BJ (cell line): ENCODE results near the gene RAPGEF1. TPM values are rescaled to one million over a fixed set of nuclear protein-coding genes. Genes with fewer than 3 reads are reported as not detected.

ENCODE experiments used
- CTCF ChIA-PET: fragments of 350-600 bp; formaldehyde crosslinking; extraction: SDS; loops from one replicate; lab custom pipeline; 2021; ENCODE audit warnings: antibody characterized with exemption, inconsistent platforms; lab: Yijun Ruan, JAX
- POLR2A ChIA-PET: fragments of 300-600 bp; sonication (Branson Sonifier 250); formaldehyde crosslinking; extraction: SDS; loops from one replicate; lab custom pipeline; 2021; ENCODE audit warnings: antibody characterized with exemption; lab: Charles Lee
- DNase-seq: peaks from one replicate; pipeline ENCODE4 v3.0.0-alpha.2; 2011; ENCODE audit warnings: low read depth
- H3K27me3 ChIP-seq: 2 replicates; pipeline ENCODE4 v1.6.0; 2011; ENCODE audit warnings: low read length; ENCODE audit not compliant: control insufficient read depth, insufficient read depth
- H3K36me3 ChIP-seq: 2 replicates; pipeline ENCODE4 v1.5.1; 2011; ENCODE audit warnings: low read length; ENCODE audit not compliant: control insufficient read depth, insufficient read depth
- H3K4me3 ChIP-seq: 2 replicates; pipeline ENCODE4 v1.5.1; 2011; ENCODE audit warnings: low read depth, mild to moderate bottlenecking, control low read depth, low read length
- polyA plus RNA-seq: library from polyadenylated mRNA; depleted of rRNA; stranded (reverse); fragments of >200 nt; gene quantifications from 2 replicates; pipeline ENCODE4 v1.2.3, GENCODE V29; 2011
- TF ChIP-seq, protein P1 (sequence below): IDR thresholded peaks from 2 replicates; pipeline ENCODE4 v1.5.1; 2011; ENCODE audit warnings: low read depth, mild to moderate bottlenecking, control low read depth, inconsistent platforms, low read length, moderate library complexity; ENCODE audit not compliant: insufficient read depth

Gene RAPGEF1
- polyA plus RNA-seq, 1 experiment: 31.6 TPM

DNA sequence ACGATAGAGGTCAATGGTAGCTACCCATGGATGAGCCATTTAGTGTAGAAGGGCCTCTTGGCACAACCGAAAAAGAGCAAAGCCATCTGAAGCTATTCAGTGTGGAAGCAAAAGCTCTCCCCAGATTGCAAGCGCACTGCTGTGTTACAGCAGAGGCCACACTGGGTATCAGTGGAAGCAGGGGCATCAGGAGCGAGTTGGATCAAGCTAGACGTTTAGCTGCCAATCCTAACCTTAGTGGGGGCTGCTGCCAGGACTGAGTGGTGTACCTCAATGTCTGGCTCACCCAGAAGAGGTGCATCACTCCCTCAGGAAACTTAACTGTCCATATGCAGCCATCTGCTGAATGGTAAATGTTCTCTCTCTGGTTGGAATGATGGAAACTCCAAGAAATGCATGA, 44.5 kb downstream of the RAPGEF1 start:
- no peaks in the 10 kb centered on the region for H3K36me3 ChIP-seq
- no peak overlapping the region for H3K4me3 ChIP-seq
- no peak for DNase-seq
- ChIA-PET CTCF (interaction anchor here (0.8 to 1.3 kb wide), 3 partner anchors 10 to 45 kb away, joined by 3 read pairs; partner anchors contain the start of gene RAPGEF1), POLR2A (no interaction called here)
- TF ChIP-seq, protein P1, sequence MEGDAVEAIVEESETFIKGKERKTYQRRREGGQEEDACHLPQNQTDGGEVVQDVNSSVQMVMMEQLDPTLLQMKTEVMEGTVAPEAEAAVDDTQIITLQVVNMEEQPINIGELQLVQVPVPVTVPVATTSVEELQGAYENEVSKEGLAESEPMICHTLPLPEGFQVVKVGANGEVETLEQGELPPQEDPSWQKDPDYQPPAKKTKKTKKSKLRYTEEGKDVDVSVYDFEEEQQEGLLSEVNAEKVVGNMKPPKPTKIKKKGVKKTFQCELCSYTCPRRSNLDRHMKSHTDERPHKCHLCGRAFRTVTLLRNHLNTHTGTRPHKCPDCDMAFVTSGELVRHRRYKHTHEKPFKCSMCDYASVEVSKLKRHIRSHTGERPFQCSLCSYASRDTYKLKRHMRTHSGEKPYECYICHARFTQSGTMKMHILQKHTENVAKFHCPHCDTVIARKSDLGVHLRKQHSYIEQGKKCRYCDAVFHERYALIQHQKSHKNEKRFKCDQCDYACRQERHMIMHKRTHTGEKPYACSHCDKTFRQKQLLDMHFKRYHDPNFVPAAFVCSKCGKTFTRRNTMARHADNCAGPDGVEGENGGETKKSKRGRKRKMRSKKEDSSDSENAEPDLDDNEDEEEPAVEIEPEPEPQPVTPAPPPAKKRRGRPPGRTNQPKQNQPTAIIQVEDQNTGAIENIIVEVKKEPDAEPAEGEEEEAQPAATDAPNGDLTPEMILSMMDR: no peak
- no peaks in the 10 kb centered on the region for H3K27me3 ChIP-seq

DNA sequence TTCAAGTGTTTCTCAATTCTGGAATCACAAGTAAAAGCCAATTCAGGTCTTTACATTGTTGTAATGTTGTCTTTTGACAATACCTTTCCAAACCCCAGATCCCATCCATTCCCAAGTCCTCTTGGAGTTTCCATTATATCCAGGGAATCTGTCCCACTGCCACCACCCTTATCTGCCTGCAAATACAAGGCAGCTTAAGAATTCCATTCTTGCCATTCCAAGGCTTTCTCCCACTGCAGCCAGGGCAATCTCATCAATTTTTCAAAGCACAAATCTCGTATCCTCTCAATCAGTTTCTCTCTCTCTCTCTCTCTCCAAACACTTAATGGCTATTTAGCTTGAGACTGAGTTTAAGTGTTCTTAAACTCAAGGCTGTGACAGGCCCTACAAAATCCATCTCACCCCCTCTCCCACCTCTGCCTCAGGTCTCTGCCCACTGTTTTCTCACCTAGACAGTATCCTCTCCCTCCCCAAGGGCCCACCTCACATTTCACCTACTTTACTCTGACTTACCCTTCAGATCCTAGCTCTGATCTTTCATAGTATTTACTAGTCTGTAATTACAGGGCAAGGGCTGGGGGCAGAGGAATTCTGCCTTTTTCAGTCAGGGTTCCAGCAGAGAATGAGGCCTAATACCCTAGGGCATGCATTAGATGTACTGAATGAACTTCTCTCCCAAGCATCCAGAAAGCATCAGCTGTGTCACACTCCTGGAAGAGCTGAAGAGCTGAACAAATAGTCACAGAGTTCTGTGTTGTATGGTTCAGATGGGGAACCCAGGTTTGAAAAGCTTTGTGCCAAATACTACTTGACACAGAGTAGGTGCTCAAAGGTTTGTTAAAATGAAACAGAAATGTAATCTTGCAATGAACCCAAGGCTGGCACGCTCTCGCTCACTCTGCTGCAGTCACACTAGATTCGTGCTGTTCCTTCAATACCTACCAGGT, 46.0 kb downstream of the RAPGEF1 start:
- CTCF ChIA-PET: interaction anchor here (1.1 to 1.9 kb wide), 2 partner anchors 10 to 16 kb away, joined by 3 to 6 read pairs; no protein-coding TSS in a partner anchor
- no peak for DNase-seq

DNA sequence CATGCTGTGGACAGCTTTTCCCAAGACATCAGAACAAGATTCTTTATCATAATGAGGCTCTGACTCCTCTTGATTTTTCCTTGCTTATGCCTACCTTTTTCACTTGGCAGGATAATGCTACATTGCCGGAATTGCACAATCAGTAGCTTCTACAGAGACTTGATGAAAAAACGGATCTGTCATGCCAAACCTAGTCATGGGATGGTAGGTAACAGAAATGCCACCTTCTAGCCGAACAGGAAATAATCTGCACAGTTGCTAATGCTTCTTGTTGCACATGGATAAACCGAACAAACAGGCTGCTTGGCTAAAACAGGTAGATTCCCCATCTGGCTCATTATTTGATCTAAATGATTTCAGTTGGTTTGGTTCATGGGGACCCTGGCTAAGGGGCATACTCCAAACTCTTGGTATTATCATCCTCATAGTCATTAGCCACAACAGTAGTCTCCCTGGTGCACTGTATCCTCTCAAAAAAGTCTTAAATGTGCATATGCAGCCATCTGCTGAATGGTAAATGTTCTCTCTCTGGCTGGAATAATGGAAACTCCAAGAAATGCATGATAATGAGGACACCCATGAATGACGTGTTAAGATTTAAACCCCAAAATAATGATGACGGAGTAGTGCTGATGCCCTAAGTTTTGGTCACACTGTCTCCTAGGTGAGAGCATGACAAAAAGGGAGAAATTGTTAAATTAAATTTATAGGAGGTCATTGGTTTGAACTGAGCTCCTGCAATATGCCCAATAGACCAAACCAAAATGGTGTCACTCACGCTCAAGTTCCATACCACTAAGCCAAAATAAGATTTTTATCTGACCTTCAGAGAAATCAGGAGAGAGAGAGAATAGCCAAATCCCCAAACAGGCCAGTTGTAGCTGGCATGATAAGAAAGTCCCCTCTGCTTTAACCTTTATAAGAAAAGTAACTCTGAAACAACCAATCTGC, 47.0 kb downstream of the RAPGEF1 start:
- TF ChIP-seq, protein P1: no peak
- ChIA-PET POLR2A (no interaction called here), CTCF (interaction anchor here (0.9 to 1.9 kb wide), 5 partner anchors 11 to 101 kb away, joined by 3 to 6 read pairs (median 3); no protein-coding TSS in a partner anchor)

More for the DNA sequence above, 46.0 kb downstream of the RAPGEF1 start:
- no peaks in the 10 kb centered on the region for H3K36me3 ChIP-seq
- no peaks in the 10 kb centered on the region for H3K27me3 ChIP-seq
- H3K4me3 ChIP-seq: no peak overlapping the region
- POLR2A ChIA-PET: no interaction called here
- TF ChIP-seq, protein P1: no peak

DNA sequence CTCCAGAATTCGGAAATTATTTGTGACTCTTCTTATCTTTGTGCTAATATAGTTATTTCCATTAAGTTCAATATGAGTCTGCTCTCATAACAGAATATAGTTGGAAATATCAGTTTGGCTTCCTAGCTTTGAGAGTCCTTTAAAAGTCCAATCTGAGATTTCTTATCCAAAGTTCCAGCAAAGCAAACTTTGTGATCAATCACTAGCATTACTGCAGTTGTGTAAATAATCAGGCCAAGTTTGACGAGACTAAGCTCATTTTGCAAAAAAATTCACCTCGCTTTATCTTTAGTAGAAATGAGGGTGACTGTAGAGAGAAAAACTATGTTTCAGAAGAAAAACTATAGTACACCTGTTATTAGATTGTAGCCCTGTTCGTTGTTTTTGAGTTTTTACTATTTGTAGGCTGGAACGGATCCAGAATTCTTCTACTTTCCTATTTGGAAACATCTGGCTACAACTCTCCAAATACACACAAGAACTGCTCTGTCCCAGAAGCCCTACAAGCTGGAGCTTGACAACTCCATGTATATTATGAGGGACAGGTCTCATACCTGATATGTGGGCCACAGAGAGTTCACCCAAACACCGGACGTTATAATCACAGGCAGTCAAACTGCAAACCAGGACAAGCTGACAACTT, 47.8 kb downstream of the RAPGEF1 start:
- CTCF ChIA-PET: interaction anchor here (0.8 to 1.9 kb wide), 5 partner anchors 12 to 101 kb away, joined by 3 to 6 read pairs (median 3); no protein-coding TSS in a partner anchor
- Histone ChIP-seq H3K4me3 (no peak overlapping the region), H3K36me3 (no peaks in the 10 kb centered on the region), H3K27me3 (no peaks in the 10 kb centered on the region)
- DNase-seq: no peak
- POLR2A ChIA-PET: no interaction called here
- TF ChIP-seq, protein P1: no peak

More for the DNA sequence above, 47.0 kb downstream of the RAPGEF1 start:
- H3K4me3 ChIP-seq: no peak overlapping the region
- no peaks in the 10 kb centered on the region for H3K27me3 ChIP-seq
- DNase-seq: no peak
- H3K36me3 ChIP-seq: no peaks in the 10 kb centered on the region
